Osteocyte (in vitro differentiated cells): ENCODE measurements around the gene DMXL1. TPM values are rescaled to one million over a fixed set of nuclear protein-coding genes. Genes with fewer than 3 reads are reported as not detected.

Experiments
- DNase-seq: peaks from one replicate; pipeline ENCODE4 v3.0.0; 2021; ENCODE audit warnings: mixed read lengths; ENCODE audit not compliant: unreplicated experiment; ENCODE audit errors: extremely low spot score
- H3K27ac Mint-ChIP-seq: one replicate; pipeline ENCODE4 v1.8.0; 2021; ENCODE audit warnings: mild to moderate bottlenecking, mixed read lengths; ENCODE audit not compliant: unreplicated experiment
- H3K27me3 Mint-ChIP-seq: one replicate; pipeline ENCODE4 v1.8.0; 2021; ENCODE audit warnings: mixed read lengths; ENCODE audit not compliant: unreplicated experiment
- H3K36me3 Mint-ChIP-seq: one replicate; pipeline ENCODE4 v1.8.0; 2021; ENCODE audit warnings: mixed read lengths; ENCODE audit not compliant: unreplicated experiment
- H3K4me1 Mint-ChIP-seq: one replicate; pipeline ENCODE4 v1.8.0; 2021; ENCODE audit warnings: mixed read lengths; ENCODE audit not compliant: unreplicated experiment
- H3K4me3 Mint-ChIP-seq: one replicate; pipeline ENCODE4 v1.8.0; 2021; ENCODE audit warnings: mild to moderate bottlenecking, moderate library complexity, mixed read lengths; ENCODE audit not compliant: unreplicated experiment
- H3K9me3 Mint-ChIP-seq: one replicate; pipeline ENCODE4 v1.8.0; 2021; ENCODE audit warnings: mixed read lengths; ENCODE audit not compliant: unreplicated experiment
- CTCF ChIP-seq: fragments of 200-600 bp; sonication (generic); IDR thresholded peaks from 2 replicates; pipeline ENCODE4 v1.5.0; 2021; ENCODE audit warnings: antibody characterized with exemption, mild to moderate bottlenecking, moderate library complexity
- total RNA-seq: library from RNA; stranded (reverse); gene quantifications from 2 replicates; pipeline ENCODE4 v1.2.1, GENCODE V29; 2021

Gene DMXL1
- total RNA-seq, 1 donor from 2014 or later, result 38.2 TPM

- H3K4me1 Mint-ChIP-seq, result no peaks in the 10 kb centered on the region
- TF ChIP-seq CTCF, result no peak
- H3K36me3 Mint-ChIP-seq, result no peaks in the 10 kb centered on the region
- H3K9me3 Mint-ChIP-seq, result no peaks in the 10 kb centered on the region
- H3K27me3 Mint-ChIP-seq, result no peaks in the 10 kb centered on the region
- DNase-seq, result no peak
- no peak overlapping the region for H3K27ac Mint-ChIP-seq
- H3K4me3 Mint-ChIP-seq, result no peak overlapping the region
These were observed 15.6 kb upstream of the DMXL1 start for GRCh38 chr5:119055294-119055693.

GRCh38 chr5:119058979-119059529, 11.8 kb upstream of the DMXL1 start:
- H3K27me3 Mint-ChIP-seq, result no peaks in the 10 kb centered on the region
- TF ChIP-seq CTCF, result no peak
- DNase-seq, result no peak
- no peak overlapping the region for H3K27ac Mint-ChIP-seq
- no peak overlapping the region for H3K4me3 Mint-ChIP-seq
- no peaks in the 10 kb centered on the region for H3K36me3 Mint-ChIP-seq
- H3K4me1 Mint-ChIP-seq, result no peaks in the 10 kb centered on the region
- no peaks in the 10 kb centered on the region for H3K9me3 Mint-ChIP-seq

- Mint-ChIP-seq H3K36me3 (no peaks in the 10 kb centered on the region), H3K27me3 (no peaks in the 10 kb centered on the region), H3K4me3 (no peak overlapping the region), H3K9me3 (no peaks in the 10 kb centered on the region), H3K27ac (no peak overlapping the region), H3K4me1 (no peaks in the 10 kb centered on the region)
- DNase-seq, result no peak
- no peak for TF ChIP-seq CTCF
These were observed 11.1 kb upstream of the DMXL1 start for GRCh38 chr5:119059740-119060255.

- Mint-ChIP-seq H3K27me3 (no peaks in the 10 kb centered on the region), H3K9me3 (no peaks in the 10 kb centered on the region), H3K27ac (no peak overlapping the region), H3K4me1 (no peaks in the 10 kb centered on the region), H3K36me3 (no peaks in the 10 kb centered on the region), H3K4me3 (no peak overlapping the region)
- no peak for TF ChIP-seq CTCF
- DNase-seq, result no peak
These were observed 7.1 kb upstream of the DMXL1 start for GRCh38 chr5:119063579-119064379.

GRCh38 chr5:119067450-119067849, 3.4 kb upstream of the DMXL1 start:
- Mint-ChIP-seq H3K27me3 (no peaks in the 10 kb centered on the region), H3K36me3 (no peaks in the 10 kb centered on the region), H3K27ac (no peak overlapping the region), H3K9me3 (no peaks in the 10 kb centered on the region), H3K4me1 (peaks cover 13% of the 10 kb centered on the region), H3K4me3 (no peak overlapping the region)
- TF ChIP-seq CTCF, result no peak
- DNase-seq, result no peak
